NCI-H146 treated with DMSO at 0.1 percent for 48 hours (cell line): ENCODE data around the gene CD8A.
"Not testable (repeated sequence)": the region's sequence is repeated elsewhere in the genome, so short reads cannot be mapped to it uniquely, and the experiment has no call there.

ENCODE experiments used
- DNase-seq: peaks from one replicate; lab custom pipeline; 2025; ENCODE audit not compliant: unreplicated experiment; lab: John Stamatoyannopoulos, UW

The CD8A gene

GRCh38 chr2:86741889-86742498 is 48.7 kb downstream of the CD8A start:
- not testable (repeated sequence) for DNase-seq

- not testable (repeated sequence) for DNase-seq
Observed at GRCh38 chr2:86739889-86740288, 50.8 kb downstream of the CD8A start.

DNA sequence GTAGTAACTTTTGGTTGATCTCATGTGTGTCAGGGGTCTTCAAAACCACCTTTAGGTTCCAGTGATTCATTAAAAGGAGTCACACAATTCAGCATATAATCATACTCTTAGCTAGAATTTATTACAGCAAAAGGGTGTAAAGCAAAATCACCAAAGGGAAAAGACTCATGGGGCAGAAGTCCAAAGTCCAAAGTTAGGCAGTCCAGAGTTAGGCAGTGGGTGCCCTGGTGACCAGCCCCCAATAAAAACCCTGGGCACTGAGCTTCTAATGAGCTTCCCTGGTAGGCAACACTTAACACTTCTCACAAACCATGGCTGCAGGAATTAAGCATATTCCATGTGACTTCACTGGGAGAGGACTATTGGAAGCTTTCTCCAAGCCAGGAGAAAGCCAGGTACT is 51.2 kb downstream of the CD8A start:
- not testable (repeated sequence) for DNase-seq

DNA sequence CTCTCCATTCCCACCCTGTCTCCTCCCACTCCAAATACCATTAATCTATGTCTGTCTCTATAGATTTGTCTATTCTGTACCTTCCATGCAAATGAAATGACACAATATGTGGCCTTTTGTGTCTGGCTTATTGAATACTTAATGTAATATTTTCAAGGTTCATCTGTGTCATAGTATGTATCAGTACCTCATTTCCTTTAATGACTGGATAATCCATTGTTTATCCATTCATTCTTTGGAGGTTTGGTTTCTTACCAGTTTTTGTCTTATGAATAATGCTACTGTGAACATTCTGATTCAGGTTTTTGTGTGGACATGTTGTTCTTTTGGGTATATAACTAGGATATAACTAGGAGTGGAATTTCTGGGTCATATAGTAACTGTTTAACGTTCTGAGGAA is 55.8 kb downstream of the CD8A start:
- not testable (repeated sequence) for DNase-seq
